Measurements from ENCODE around the gene GTPBP1. TPM values are rescaled to one million over a fixed set of nuclear protein-coding genes. Genes with fewer than 3 reads are reported as not detected.
A peak's percentile ranks its signal among the peaks of the same experiment; 100 is the strongest.

Gene GTPBP1
- total and polyA plus RNA-seq, 2 of the 13 experiments (the other 11 are each of a cell fraction or from before 2014, with no cell fraction given): 22.3 to 27.0 TPM

GRCh38 chr22:38681582-38682335 lies 24.0 kb upstream of the GTPBP1 start, which contains the start of gene TOMM22 (continued):
- peak; percentile 96 for TF ChIP-seq ZFP91 (CRISPR knock-in tag; IDR thresholded peaks at IDR 0.05; ENCODE audit: borderline replicate concordance)
- peak; percentile 59; the same call in 1 of the 2 replicates for TF ChIP-seq ZUFSP (CRISPR knock-in tag; IDR thresholded peaks at IDR 0.05; ENCODE audit: borderline replicate concordance)
- peak; percentile 99 for TF ChIP-seq YY1 (IDR thresholded peaks at IDR 0.05; ENCODE audit: insufficient read depth, insufficient replicate concordance, low read depth, low read length)
- TF ChIP-seq ZNF564 (CRISPR knock-in tag; IDR thresholded peaks at IDR 0.05): peak; percentile 93
- no peak for TF ChIP-seq FOXA1 (IDR thresholded peaks at IDR 0.05)
- TF ChIP-seq FOXA1 (CRISPR knock-in tag; IDR thresholded peaks at IDR 0.05): peak; percentile 38; the same call in 1 of the 2 replicates
- TF ChIP-seq DMTF1 (CRISPR knock-in tag; IDR thresholded peaks at IDR 0.05): no peak
- TF ChIP-seq ZNF546 (CRISPR knock-in tag; conservative IDR thresholded peaks at IDR 0.05): 0 out of 2 replicates have a peak, but pooled peaks have one; percentile 62
- TF ChIP-seq REPIN1 (CRISPR knock-in tag; IDR thresholded peaks at IDR 0.05; ENCODE audit: borderline replicate concordance, low read depth): peak; percentile 89
- TF ChIP-seq TOPORS (CRISPR knock-in tag; IDR thresholded peaks at IDR 0.05): peak; percentile 81
- TF ChIP-seq ZNF34 (CRISPR knock-in tag; IDR thresholded peaks at IDR 0.05; ENCODE audit: borderline replicate concordance): no peak
- peak; percentile 99 for TF ChIP-seq TAF1 (CRISPR knock-in tag; IDR thresholded peaks at IDR 0.05)
- no peak for TF ChIP-seq NFIC (IDR thresholded peaks at IDR 0.05; ENCODE audit: low read length)
- TF ChIP-seq ZNF792 (CRISPR knock-in tag; IDR thresholded peaks at IDR 0.05): peak; percentile 66; the same call in 1 of the 2 replicates
- TF ChIP-seq KAT8 (CRISPR knock-in tag; IDR thresholded peaks at IDR 0.05): peak; percentile 100
- peak; percentile 90 for TF ChIP-seq ZNF264 (CRISPR knock-in tag; IDR thresholded peaks at IDR 0.05)
- 0 out of 2 replicates have a peak, but pooled peaks have one; percentile 61 for TF ChIP-seq SAFB2 (CRISPR knock-in tag; IDR thresholded peaks at IDR 0.05; ENCODE audit: borderline replicate concordance, low read depth)
- TF ChIP-seq TEAD2 (CRISPR knock-in tag; IDR thresholded peaks at IDR 0.05): no peak
- peak; percentile 99 for TF ChIP-seq GABPA (IDR thresholded peaks at IDR 0.05; ENCODE audit: low read depth, low read length)
- TF ChIP-seq GABPA (CRISPR knock-in tag; IDR thresholded peaks at IDR 0.05; ENCODE audit: low read depth): peak; percentile 98
- peak; percentile 89; the same call in 1 of the 2 replicates for TF ChIP-seq ELK4 (CRISPR knock-in tag; IDR thresholded peaks at IDR 0.05; ENCODE audit: borderline replicate concordance)
- TF ChIP-seq ZNF570 (CRISPR knock-in tag; IDR thresholded peaks at IDR 0.05; ENCODE audit: borderline replicate concordance): 0 out of 2 replicates have a peak, but pooled peaks have one; percentile 58
- peak; percentile 99 for TF ChIP-seq ZNF772 (CRISPR knock-in tag; IDR thresholded peaks at IDR 0.05)
- TF ChIP-seq ADNP (CRISPR knock-in tag; IDR thresholded peaks at IDR 0.05): no peak
